A549 (cell line): ENCODE data around the gene TACR1. TPM values are rescaled to one million over a fixed set of nuclear protein-coding genes. Genes with fewer than 3 reads are reported as not detected.

Experiments
- ATAC-seq, 2 experiments: fragments of 200-7000 bp in 1 of 2; fragments of >200 bp in 1 of 2; cut with Nextera tagmentation in 1 of 2; cut with Tn5 transposase in 1 of 2; 3 replicates each; pipeline versions ENCODE4 v1.8.0 to v1.9.1; 2018 to 2020; ENCODE audit warnings: mild to moderate bottlenecking in 1 of 2, moderate library complexity in 1 of 2
- CTCF ChIA-PET: fragments of 300-600 bp; sonication (Branson Sonifier 250); formaldehyde crosslinking; extraction: SDS; loops from one replicate; lab custom pipeline; 2021; ENCODE audit warnings: antibody characterized with exemption, inconsistent platforms; lab: Yijun Ruan, JAX
- POLR2A ChIA-PET: fragments of 350-600 bp; formaldehyde crosslinking; extraction: SDS; loops from one replicate; lab custom pipeline; 2021; ENCODE audit warnings: antibody characterized with exemption, inconsistent platforms; lab: Yijun Ruan, JAX
- DNase-seq, 2 experiments: peaks; one replicate each; pipeline versions ENCODE4 v3.0.0 to v3.0.0-alpha.2; 2011 to 2016; ENCODE audit warnings: low read depth in 1 of 2, low spot score in 1 of 2
- FAIRE-seq: peaks from 2 replicates; lab custom pipeline; 2011; peaks lifted over from hg19 to GRCh38; lab: Jason Lieb, UNC
- H3K27ac ChIP-seq, 2 experiments: fragments of >200 bp; sonication (Bioruptor Twin); formaldehyde crosslinking; 3 replicates each; pipeline ENCODE4 v1.5.1; 2016 to 2017
- H3K4me1 ChIP-seq: fragments of >200 bp; sonication (Bioruptor Twin); formaldehyde crosslinking; 3 replicates; pipeline ENCODE4 v1.6.1; 2016
- H3K4me2 ChIP-seq: fragments of >200 bp; sonication (Bioruptor Twin); formaldehyde crosslinking; 3 replicates; pipeline ENCODE4 v1.6.1; 2016
- H3K4me3 ChIP-seq: fragments of >200 bp; sonication (Bioruptor Twin); formaldehyde crosslinking; 3 replicates; pipeline ENCODE4 v1.5.1; 2016
- H3K9me3 ChIP-seq: fragments of >200 bp; sonication (Bioruptor Twin); formaldehyde crosslinking; 3 replicates; pipeline ENCODE4 v1.6.1; 2016
- EHMT2 ChIP-seq: fragments of 200-600 bp; sonication (generic); IDR thresholded peaks from 2 replicates; pipeline ENCODE4 v1.6.1; 2016; ENCODE audit warnings: antibody characterized with exemption, low read depth, mild to moderate bottlenecking, moderate library complexity
- ESRRA ChIP-seq: fragments of 150-350 bp; IDR thresholded peaks from 2 replicates; pipeline ENCODE4 v1.6.1; 2014; ENCODE audit warnings: mild to moderate bottlenecking, low read length, borderline replicate concordance
- FOSB ChIP-seq: fragments of 250-450 bp; sonication (Bioruptor Pico); IDR thresholded peaks from 2 replicates; pipeline ENCODE4 v1.5.0; 2020; ENCODE audit warnings: mild to moderate bottlenecking, moderate library complexity
- FOSL2 ChIP-seq, 2 experiments: fragments of 450-650 bp in 1 of 2; fragments of >200 bp in 1 of 2; sonication (Bioruptor Twin) in 1 of 2; formaldehyde crosslinking; IDR thresholded peaks; 2 replicates each; pipeline versions ENCODE4 v1.5.0 to v1.6.1; 2016 to 2020; ENCODE audit warnings: mild to moderate bottlenecking in 1 of 2, moderate library complexity in 1 of 2
- FOXS1 ChIP-seq: fragments of 250-450 bp; sonication (Bioruptor Pico); IDR thresholded peaks from 2 replicates; pipeline ENCODE4 v1.5.0; 2020; ENCODE audit warnings: mild to moderate bottlenecking, moderate library complexity
- GATA3 ChIP-seq: IDR thresholded peaks from 2 replicates; pipeline ENCODE4 v1.6.1; 2012; ENCODE audit warnings: borderline replicate concordance
- HOXA7 ChIP-seq: fragments of 250-450 bp; sonication (Bioruptor Pico); IDR thresholded peaks from 2 replicates; pipeline ENCODE4 v1.5.0; 2020; ENCODE audit warnings: mild to moderate bottlenecking, moderate library complexity
- HOXB5 ChIP-seq: fragments of 250-450 bp; sonication (Bioruptor Pico); IDR thresholded peaks from 2 replicates; pipeline ENCODE4 v1.5.0; 2020; ENCODE audit warnings: mild to moderate bottlenecking, moderate library complexity
- JUNB ChIP-seq: fragments of >200 bp; sonication (Bioruptor Twin); formaldehyde crosslinking; IDR thresholded peaks from 2 replicates; pipeline ENCODE4 v1.6.1; 2016
- KDM1A ChIP-seq: fragments of 200-600 bp; sonication (generic); IDR thresholded peaks from 2 replicates; pipeline ENCODE4 v1.6.1; 2016; ENCODE audit warnings: low read depth, mild to moderate bottlenecking
- KDM5A ChIP-seq: fragments of 200-600 bp; sonication (generic); IDR thresholded peaks from 2 replicates; pipeline ENCODE4 v1.6.1; 2016; ENCODE audit warnings: antibody characterized with exemption, mild to moderate bottlenecking
- MAFK ChIP-seq: fragments of 450-650 bp; IDR thresholded peaks from 2 replicates; pipeline ENCODE4 v1.6.1; 2014; ENCODE audit not compliant: partially characterized antibody
- MAZ ChIP-seq: fragments of 150-350 bp; IDR thresholded peaks from 2 replicates; pipeline ENCODE4 v1.6.1; 2014; ENCODE audit warnings: antibody characterized with exemption, low read depth, low read length, borderline replicate concordance
- NPAS2 ChIP-seq: fragments of 250-450 bp; sonication (Bioruptor Pico); IDR thresholded peaks from 2 replicates; pipeline ENCODE4 v1.8.0; 2022; ENCODE audit warnings: mild to moderate bottlenecking, moderate library complexity, borderline replicate concordance
- PHF8 ChIP-seq: fragments of 200-600 bp; sonication (generic); IDR thresholded peaks from 2 replicates; pipeline ENCODE4 v1.6.1; 2016; ENCODE audit warnings: low read depth, mild to moderate bottlenecking, antibody characterized with exemption, moderate library complexity, borderline replicate concordance
- POLR2A ChIP-seq: IDR thresholded peaks from 2 replicates; pipeline ENCODE4 v1.6.1; 2012; ENCODE audit warnings: mild to moderate bottlenecking, low read length
- TP53 ChIP-seq: fragments of 250-450 bp; sonication (Bioruptor Pico); IDR thresholded peaks from 2 replicates; pipeline ENCODE4 v1.5.0; 2021; ENCODE audit warnings: mild to moderate bottlenecking, moderate library complexity
- ZC3H11A ChIP-seq: fragments of 450-650 bp; IDR thresholded peaks from 2 replicates; pipeline ENCODE4 v1.6.1; 2014; ENCODE audit warnings: antibody characterized with exemption, mild to moderate bottlenecking
- ZSCAN20 ChIP-seq: fragments of 250-450 bp; sonication (Bioruptor Pico); IDR thresholded peaks from 2 replicates; pipeline ENCODE4 v1.8.0; 2022; ENCODE audit warnings: mild to moderate bottlenecking, moderate library complexity
- WGBS: methylation state at CpG from one replicate; pipeline ENCODE4 v1.1.6; 2017; ENCODE audit errors: missing lambda C conversion rate; 5-methylcytosine and 5-hydroxymethylcytosine counted together
- polyA plus RNA-seq, 4 experiments: library from polyadenylated mRNA; depleted of rRNA in 3 of 4; stranded (reverse); fragments of >200 nt; fragmentation: RNase III in 1 of 4; extraction: RNeasy Plus Mini Kit Qiagen cat#74134 plus additional on column Dnase treatment in 1 of 4; gene quantifications; 2 replicates in 3 of 4; 3 replicates in 1 of 4; pipeline ENCODE4 v1.2.3, GENCODE V29; 2011 to 2017
- TF ChIP-seq, protein P1 (sequence below): fragments of 450-650 bp; IDR thresholded peaks from 2 replicates; pipeline ENCODE4 v1.6.1; 2014; ENCODE audit warnings: antibody characterized with exemption
- TF ChIP-seq, protein P2 (sequence below): IDR thresholded peaks from 2 replicates; pipeline ENCODE4 v1.6.1; 2012
- TF ChIP-seq, protein P3 (sequence below): fragments of 150-350 bp; IDR thresholded peaks from 2 replicates; pipeline ENCODE4 v1.6.1; 2014; ENCODE audit warnings: low read depth, mild to moderate bottlenecking, low read length
- TF ChIP-seq, protein P4 (sequence below): fragments of 200-600 bp; sonication (generic); IDR thresholded peaks from 2 replicates; pipeline ENCODE4 v1.6.1; 2016; ENCODE audit warnings: antibody characterized with exemption, mild to moderate bottlenecking, moderate library complexity
- TF ChIP-seq, protein P5 (sequence below): fragments of >200 bp; sonication (Bioruptor Twin); formaldehyde crosslinking; IDR thresholded peaks from 3 replicates; pipeline ENCODE4 v1.5.1; 2016
- TF ChIP-seq, protein P6 (sequence below): fragments of 250-450 bp; sonication (Bioruptor Pico); IDR thresholded peaks from 2 replicates; pipeline ENCODE4 v1.5.0; 2020; ENCODE audit warnings: low read depth, mild to moderate bottlenecking, moderate library complexity
- TF ChIP-seq, protein P7 (sequence below): IDR thresholded peaks from 2 replicates; pipeline ENCODE4 v1.6.1; 2012

The TACR1 gene
- polyA plus RNA-seq, 2 of the 4 experiments (the other 2 are of a cell fraction), result 0.27 to 0.92 TPM

DNA sequence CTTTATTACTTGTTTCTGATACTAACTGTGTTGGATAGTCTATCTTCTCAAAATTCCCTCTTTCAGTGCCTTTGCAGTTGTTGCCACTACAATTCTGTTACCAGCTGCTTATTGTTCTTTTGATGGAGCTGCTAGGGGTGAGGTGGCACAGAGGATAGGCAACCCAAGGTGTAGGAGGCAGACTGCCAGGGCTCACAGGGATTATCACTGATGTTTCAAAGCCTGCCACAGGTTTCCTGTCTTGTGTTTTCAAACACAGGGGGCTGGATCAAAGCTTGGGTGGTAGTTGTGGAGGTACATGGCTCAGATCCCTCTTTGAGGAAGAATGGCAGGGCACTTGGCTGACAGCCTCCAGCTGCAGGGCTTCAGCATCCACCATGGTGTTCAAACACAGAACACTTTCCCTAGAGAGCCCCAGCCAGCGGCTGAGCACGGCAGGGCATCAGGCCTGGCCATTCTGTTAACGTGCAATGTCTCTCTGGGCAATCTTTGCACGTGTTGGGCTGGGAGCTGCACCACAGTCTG lies 153.7 kb downstream of the TACR1 start:
- POLR2A ChIA-PET, result no interaction called here
- 68% methylated on average over 4 of the region's 4 CpGs for WGBS
- H3K27ac ChIP-seq, result no peak overlapping the region
- no peak for DNase-seq
- H3K4me3 ChIP-seq, result no peak overlapping the region
- no peaks in the 10 kb centered on the region for H3K9me3 ChIP-seq
- no peak for FAIRE-seq
- no peak overlapping the region for H3K4me2 ChIP-seq
- CTCF ChIA-PET, result interaction anchor here (1.2 to 1.6 kb wide), 2 partner anchors 22 to 126 kb away, joined by 3 to 6 read pairs; no protein-coding TSS in a partner anchor
- ATAC-seq, result no peak
- TF ChIP-seq ZSCAN20 (CRISPR knock-in tag) (no peak), PHF8 (no peak), JUNB (no peak), EHMT2 (no peak), HOXA7 (no peak), FOSB (no peak), KDM1A (no peak), FOSL2 (IDR thresholded peaks at IDR 0.05) (no peak), FOSL2 (CRISPR knock-in tag; IDR thresholded peaks at IDR 0.05) (no peak), MAZ (no peak), HOXB5 (CRISPR knock-in tag) (no peak), NPAS2 (CRISPR knock-in tag) (no peak), GATA3 (no peak), ZC3H11A (no peak), TP53 (no peak)
- TF ChIP-seq, protein P1, sequence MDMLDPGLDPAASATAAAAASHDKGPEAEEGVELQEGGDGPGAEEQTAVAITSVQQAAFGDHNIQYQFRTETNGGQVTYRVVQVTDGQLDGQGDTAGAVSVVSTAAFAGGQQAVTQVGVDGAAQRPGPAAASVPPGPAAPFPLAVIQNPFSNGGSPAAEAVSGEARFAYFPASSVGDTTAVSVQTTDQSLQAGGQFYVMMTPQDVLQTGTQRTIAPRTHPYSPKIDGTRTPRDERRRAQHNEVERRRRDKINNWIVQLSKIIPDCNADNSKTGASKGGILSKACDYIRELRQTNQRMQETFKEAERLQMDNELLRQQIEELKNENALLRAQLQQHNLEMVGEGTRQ, result no peak
- TF ChIP-seq, protein P2, sequence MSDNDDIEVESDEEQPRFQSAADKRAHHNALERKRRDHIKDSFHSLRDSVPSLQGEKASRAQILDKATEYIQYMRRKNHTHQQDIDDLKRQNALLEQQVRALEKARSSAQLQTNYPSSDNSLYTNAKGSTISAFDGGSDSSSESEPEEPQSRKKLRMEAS, result no peak
- TF ChIP-seq, protein P3, sequence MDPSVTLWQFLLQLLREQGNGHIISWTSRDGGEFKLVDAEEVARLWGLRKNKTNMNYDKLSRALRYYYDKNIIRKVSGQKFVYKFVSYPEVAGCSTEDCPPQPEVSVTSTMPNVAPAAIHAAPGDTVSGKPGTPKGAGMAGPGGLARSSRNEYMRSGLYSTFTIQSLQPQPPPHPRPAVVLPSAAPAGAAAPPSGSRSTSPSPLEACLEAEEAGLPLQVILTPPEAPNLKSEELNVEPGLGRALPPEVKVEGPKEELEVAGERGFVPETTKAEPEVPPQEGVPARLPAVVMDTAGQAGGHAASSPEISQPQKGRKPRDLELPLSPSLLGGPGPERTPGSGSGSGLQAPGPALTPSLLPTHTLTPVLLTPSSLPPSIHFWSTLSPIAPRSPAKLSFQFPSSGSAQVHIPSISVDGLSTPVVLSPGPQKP, result no peak
- H3K4me1 ChIP-seq, result peaks cover 15% of the 10 kb centered on the region

DNA sequence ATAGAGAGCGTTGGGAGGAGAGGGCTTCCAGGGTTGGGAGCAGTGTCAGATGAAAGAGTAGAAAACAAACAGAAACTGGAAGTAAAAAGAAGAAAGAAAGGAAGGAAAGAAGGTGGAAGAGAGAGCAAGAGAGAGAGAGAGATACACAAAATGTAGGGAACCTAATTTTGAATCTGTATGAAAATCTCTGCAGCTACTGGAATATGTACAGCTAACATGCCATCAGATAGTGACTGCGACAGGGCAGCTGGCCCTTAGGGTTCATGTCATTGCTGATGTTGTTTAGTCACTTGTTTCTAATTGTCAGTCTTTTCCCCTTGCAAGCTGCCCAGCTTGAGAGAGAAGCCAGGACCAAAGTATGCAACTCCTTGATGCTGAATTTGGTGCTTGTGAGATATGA lies 155.0 kb downstream of the TACR1 start:
- Histone ChIP-seq H3K4me1 (peaks cover 15% of the 10 kb centered on the region), H3K4me3 (no peak overlapping the region), H3K4me2 (no peak overlapping the region), H3K9me3 (no peaks in the 10 kb centered on the region), H3K27ac (no peak overlapping the region)
- ChIA-PET CTCF (interaction anchor here (1.3 to 1.8 kb wide), 4 partner anchors 20 to 564 kb away, joined by 3 to 7 read pairs (median 4); no protein-coding TSS in a partner anchor), POLR2A (no interaction called here)
- 74% methylated on average over 2 of the region's 2 CpGs for WGBS
- no peak for ATAC-seq
- FAIRE-seq, result no peak
- TF ChIP-seq FOXS1 (no peak), HOXA7 (no peak), ESRRA (no peak), PHF8 (no peak), MAFK (no peak), NPAS2 (CRISPR knock-in tag) (no peak), KDM5A (no peak), POLR2A (no peak)
- TF ChIP-seq, protein P4, sequence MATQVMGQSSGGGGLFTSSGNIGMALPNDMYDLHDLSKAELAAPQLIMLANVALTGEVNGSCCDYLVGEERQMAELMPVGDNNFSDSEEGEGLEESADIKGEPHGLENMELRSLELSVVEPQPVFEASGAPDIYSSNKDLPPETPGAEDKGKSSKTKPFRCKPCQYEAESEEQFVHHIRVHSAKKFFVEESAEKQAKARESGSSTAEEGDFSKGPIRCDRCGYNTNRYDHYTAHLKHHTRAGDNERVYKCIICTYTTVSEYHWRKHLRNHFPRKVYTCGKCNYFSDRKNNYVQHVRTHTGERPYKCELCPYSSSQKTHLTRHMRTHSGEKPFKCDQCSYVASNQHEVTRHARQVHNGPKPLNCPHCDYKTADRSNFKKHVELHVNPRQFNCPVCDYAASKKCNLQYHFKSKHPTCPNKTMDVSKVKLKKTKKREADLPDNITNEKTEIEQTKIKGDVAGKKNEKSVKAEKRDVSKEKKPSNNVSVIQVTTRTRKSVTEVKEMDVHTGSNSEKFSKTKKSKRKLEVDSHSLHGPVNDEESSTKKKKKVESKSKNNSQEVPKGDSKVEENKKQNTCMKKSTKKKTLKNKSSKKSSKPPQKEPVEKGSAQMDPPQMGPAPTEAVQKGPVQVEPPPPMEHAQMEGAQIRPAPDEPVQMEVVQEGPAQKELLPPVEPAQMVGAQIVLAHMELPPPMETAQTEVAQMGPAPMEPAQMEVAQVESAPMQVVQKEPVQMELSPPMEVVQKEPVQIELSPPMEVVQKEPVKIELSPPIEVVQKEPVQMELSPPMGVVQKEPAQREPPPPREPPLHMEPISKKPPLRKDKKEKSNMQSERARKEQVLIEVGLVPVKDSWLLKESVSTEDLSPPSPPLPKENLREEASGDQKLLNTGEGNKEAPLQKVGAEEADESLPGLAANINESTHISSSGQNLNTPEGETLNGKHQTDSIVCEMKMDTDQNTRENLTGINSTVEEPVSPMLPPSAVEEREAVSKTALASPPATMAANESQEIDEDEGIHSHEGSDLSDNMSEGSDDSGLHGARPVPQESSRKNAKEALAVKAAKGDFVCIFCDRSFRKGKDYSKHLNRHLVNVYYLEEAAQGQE, result no peak
- TF ChIP-seq, protein P5, sequence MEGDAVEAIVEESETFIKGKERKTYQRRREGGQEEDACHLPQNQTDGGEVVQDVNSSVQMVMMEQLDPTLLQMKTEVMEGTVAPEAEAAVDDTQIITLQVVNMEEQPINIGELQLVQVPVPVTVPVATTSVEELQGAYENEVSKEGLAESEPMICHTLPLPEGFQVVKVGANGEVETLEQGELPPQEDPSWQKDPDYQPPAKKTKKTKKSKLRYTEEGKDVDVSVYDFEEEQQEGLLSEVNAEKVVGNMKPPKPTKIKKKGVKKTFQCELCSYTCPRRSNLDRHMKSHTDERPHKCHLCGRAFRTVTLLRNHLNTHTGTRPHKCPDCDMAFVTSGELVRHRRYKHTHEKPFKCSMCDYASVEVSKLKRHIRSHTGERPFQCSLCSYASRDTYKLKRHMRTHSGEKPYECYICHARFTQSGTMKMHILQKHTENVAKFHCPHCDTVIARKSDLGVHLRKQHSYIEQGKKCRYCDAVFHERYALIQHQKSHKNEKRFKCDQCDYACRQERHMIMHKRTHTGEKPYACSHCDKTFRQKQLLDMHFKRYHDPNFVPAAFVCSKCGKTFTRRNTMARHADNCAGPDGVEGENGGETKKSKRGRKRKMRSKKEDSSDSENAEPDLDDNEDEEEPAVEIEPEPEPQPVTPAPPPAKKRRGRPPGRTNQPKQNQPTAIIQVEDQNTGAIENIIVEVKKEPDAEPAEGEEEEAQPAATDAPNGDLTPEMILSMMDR, result no peak
- TF ChIP-seq, protein P6, sequence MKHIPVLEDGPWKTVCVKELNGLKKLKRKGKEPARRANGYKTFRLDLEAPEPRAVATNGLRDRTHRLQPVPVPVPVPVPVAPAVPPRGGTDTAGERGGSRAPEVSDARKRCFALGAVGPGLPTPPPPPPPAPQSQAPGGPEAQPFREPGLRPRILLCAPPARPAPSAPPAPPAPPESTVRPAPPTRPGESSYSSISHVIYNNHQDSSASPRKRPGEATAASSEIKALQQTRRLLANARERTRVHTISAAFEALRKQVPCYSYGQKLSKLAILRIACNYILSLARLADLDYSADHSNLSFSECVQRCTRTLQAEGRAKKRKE, result no peak
- TF ChIP-seq, protein P7, sequence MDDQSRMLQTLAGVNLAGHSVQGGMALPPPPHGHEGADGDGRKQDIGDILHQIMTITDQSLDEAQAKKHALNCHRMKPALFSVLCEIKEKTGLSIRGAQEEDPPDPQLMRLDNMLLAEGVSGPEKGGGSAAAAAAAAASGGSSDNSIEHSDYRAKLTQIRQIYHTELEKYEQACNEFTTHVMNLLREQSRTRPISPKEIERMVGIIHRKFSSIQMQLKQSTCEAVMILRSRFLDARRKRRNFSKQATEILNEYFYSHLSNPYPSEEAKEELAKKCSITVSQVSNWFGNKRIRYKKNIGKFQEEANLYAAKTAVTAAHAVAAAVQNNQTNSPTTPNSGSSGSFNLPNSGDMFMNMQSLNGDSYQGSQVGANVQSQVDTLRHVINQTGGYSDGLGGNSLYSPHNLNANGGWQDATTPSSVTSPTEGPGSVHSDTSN, result no peak
- DNase-seq, result no peak
